ENCODE measurements around the gene MICAL2.

The MICAL2 gene

DNA sequence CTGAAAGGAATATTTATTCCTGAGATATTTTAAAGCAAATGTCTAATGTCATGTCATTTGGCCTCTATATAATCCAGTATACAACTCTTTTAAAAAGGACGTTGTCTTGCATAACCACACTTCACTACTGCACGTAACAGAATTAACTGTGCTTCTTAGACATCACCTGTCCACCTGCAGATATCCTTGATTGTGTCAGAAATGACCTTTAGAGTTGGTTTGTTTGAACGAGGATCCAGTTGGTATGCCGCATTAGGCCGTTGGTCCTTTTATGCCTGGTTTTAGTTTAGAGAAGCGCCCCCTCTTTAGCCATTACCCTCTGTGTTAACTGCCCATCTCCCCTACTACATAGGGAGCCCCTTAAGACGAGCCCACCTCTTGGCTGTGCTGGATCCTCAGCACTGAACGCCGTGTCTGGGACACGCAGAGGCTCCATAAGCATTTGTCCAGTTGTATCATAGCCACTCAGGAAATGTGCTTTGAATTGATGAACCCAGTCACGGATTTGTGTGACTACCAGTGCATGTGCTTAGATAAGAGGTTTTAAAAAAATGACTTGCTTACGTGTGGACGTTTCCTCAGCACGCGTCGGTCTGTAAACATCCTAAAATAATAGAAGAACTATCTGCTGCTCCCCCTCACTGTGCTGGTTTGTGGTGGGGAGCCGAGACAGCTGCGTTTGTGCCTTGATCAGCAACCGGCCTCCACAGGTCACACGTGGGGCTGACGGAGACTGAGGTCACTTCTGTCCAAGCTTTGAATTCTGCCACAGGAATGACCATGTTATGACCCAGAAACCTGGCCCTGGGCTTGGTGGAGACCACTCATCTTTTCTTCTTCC, 4.0 kb downstream of the MICAL2 start:
- peaks cover 34% of the 10 kb centered on the region for H3K4me1 ChIP-seq
- H3K4me2 ChIP-seq, result no peak overlapping the region

DNA sequence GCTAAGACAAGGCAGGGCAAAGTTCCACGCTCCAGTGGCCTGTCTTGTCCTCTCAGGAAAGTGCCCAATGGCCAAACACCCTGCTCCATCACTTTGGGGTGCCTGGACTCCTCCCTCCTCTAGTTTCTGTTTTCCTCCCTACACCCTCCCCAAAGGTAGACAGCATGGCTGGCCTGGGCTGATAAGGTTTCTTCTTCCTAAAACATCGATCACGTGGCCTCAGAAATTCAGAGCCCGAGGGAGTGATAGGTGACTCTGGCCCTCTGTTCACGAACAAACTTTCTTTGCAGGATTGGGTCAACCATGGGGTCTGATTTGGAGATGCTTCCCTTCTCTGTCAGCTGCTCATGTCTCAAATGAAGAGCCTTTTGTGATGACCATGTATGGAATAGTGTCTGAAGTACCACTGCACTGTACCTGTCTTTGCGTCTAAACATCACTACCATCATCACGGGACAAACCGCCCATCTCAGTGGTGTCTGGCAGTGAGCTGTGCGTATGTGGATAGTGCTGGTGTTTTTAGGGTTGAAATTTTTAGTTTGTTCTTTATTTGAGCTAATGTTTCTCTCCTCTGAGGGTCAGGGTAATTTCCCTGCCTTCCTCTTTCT, 6.1 kb downstream of the MICAL2 start:
- Histone ChIP-seq H3K36me3 (no peaks in the 10 kb centered on the region), H3K4me2 (no peak overlapping the region), H3K9me3 (no peaks in the 10 kb centered on the region), H3K4me3 (no peak overlapping the region), H3K4me1 (peaks cover 36% of the 10 kb centered on the region), H3K9ac (no peak overlapping the region), H3K27me3 (no peaks in the 10 kb centered on the region), H3K27ac (no peak overlapping the region), H4K20me1 (no peaks in the 10 kb centered on the region)
- TF ChIP-seq Cebpa-rat (IDR thresholded peaks at IDR 0.05), result no peak

More for the DNA sequence above, 4.0 kb downstream of the MICAL2 start:
- H3K4me3 ChIP-seq, result no peak overlapping the region
- H3K9me3 ChIP-seq, result no peaks in the 10 kb centered on the region
- no peak for TF ChIP-seq Cebpa-rat (IDR thresholded peaks at IDR 0.05)
- H3K27ac ChIP-seq, result no peak overlapping the region
- 0 out of 2 replicates have a peak, but pooled peaks cover 6% of the 10 kb centered on the region for H3K27me3 ChIP-seq
- H3K36me3 ChIP-seq, result no peaks in the 10 kb centered on the region
- no peaks in the 10 kb centered on the region for H4K20me1 ChIP-seq
- no peak overlapping the region for H3K9ac ChIP-seq

DNA sequence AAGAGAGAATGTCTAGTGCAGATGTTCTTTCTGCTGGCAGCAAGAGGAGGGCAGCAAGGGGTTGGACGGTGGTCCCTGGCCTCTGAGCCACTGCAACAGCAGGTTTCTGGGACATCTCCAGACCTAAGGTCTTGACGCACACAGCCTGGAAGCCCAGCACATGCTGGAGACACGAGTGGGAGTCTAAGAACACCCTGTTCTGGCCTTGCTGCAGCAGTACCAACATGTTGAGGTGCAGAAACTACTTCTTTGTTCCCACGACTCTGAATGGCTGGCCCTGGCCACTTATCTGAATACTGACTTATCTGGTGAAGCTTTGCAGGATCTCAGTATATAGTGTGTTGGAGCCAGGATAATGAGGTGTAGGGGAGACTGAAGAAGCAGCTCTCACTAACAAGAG, 6.8 kb downstream of the MICAL2 start:
- TF ChIP-seq Cebpa-rat (IDR thresholded peaks at IDR 0.05), result no peak

GRCh38 chr11:12117611-12118010, 7.2 kb downstream of the MICAL2 start:
- TF ChIP-seq Cebpa-rat (IDR thresholded peaks at IDR 0.05), result no peak
- Histone ChIP-seq H3K4me1 (peaks cover 33% of the 10 kb centered on the region), H3K4me3 (no peak overlapping the region), H3K9ac (no peak overlapping the region), H3K9me3 (no peaks in the 10 kb centered on the region), H3K27me3 (no peaks in the 10 kb centered on the region), H4K20me1 (no peaks in the 10 kb centered on the region), H3K27ac (no peak overlapping the region), H3K36me3 (no peaks in the 10 kb centered on the region), H3K4me2 (no peak overlapping the region)

More for the DNA sequence above, 6.8 kb downstream of the MICAL2 start:
- Histone ChIP-seq H3K9me3 (no peaks in the 10 kb centered on the region), H3K4me2 (no peak overlapping the region), H3K36me3 (no peaks in the 10 kb centered on the region), H3K27ac (no peak overlapping the region), H3K27me3 (no peaks in the 10 kb centered on the region), H4K20me1 (no peaks in the 10 kb centered on the region), H3K4me1 (peaks cover 33% of the 10 kb centered on the region), H3K4me3 (no peak overlapping the region), H3K9ac (no peak overlapping the region)

DNA sequence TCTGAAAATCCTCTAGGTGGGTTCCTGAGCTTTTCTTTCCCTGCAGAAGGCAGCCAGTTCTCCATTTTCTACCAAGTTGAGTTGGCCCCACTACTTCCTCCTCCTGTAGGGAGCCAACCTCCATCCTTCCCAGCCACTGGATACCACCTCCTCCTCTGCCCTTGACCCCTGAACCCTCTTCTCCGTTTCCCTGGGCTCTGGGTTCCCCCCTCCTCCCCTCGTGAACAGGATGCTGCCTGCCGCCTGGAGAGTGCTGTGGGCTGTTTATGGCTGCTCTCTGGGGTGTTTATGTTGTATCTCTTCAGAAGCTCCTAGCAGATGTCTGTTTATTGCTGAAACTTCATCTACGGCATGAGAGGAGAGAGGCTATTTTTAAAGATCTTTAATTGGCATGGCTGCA, 8.6 kb downstream of the MICAL2 start:
- H4K20me1 ChIP-seq, result no peaks in the 10 kb centered on the region
- no peak overlapping the region for H3K9ac ChIP-seq
- H3K4me2 ChIP-seq, result peak overlapping the region; percentile 68
- H3K36me3 ChIP-seq, result no peaks in the 10 kb centered on the region
- H3K9me3 ChIP-seq, result no peaks in the 10 kb centered on the region
- H3K4me1 ChIP-seq, result peaks cover 41% of the 10 kb centered on the region
- peak overlapping the region; percentile 56 for H3K27ac ChIP-seq
- H3K4me3 ChIP-seq, result no peak overlapping the region
- TF ChIP-seq Cebpa-rat (IDR thresholded peaks at IDR 0.05), result no peak
- no peaks in the 10 kb centered on the region for H3K27me3 ChIP-seq

- no peak for TF ChIP-seq Cebpa-rat (IDR thresholded peaks at IDR 0.05)
- Histone ChIP-seq H3K27ac (peak overlapping the region; percentile 56), H3K36me3 (no peaks in the 10 kb centered on the region), H3K27me3 (no peaks in the 10 kb centered on the region), H3K4me3 (no peak overlapping the region), H3K9me3 (no peaks in the 10 kb centered on the region), H4K20me1 (no peaks in the 10 kb centered on the region), H3K9ac (no peak overlapping the region), H3K4me1 (peaks cover 46% of the 10 kb centered on the region), H3K4me2 (peak overlapping the region; percentile 68)
Measured at GRCh38 chr11:12119502-12119901, 9.1 kb downstream of the MICAL2 start.

- TF ChIP-seq Cebpa-rat (IDR thresholded peaks at IDR 0.05), result no peak
- no peak overlapping the region for H3K9ac ChIP-seq
- H3K36me3 ChIP-seq, result no peaks in the 10 kb centered on the region
- H4K20me1 ChIP-seq, result no peaks in the 10 kb centered on the region
- peak overlapping the region; percentile 56; the same call in 1 of the 2 replicates for H3K27ac ChIP-seq
- H3K4me2 ChIP-seq, result peak overlapping the region; percentile 68
- peaks cover 55% of the 10 kb centered on the region for H3K4me1 ChIP-seq
- no peak overlapping the region for H3K4me3 ChIP-seq
- H3K9me3 ChIP-seq, result no peaks in the 10 kb centered on the region
- no peaks in the 10 kb centered on the region for H3K27me3 ChIP-seq
Measured at GRCh38 chr11:12120031-12121008, 9.9 kb downstream of the MICAL2 start.

DNA sequence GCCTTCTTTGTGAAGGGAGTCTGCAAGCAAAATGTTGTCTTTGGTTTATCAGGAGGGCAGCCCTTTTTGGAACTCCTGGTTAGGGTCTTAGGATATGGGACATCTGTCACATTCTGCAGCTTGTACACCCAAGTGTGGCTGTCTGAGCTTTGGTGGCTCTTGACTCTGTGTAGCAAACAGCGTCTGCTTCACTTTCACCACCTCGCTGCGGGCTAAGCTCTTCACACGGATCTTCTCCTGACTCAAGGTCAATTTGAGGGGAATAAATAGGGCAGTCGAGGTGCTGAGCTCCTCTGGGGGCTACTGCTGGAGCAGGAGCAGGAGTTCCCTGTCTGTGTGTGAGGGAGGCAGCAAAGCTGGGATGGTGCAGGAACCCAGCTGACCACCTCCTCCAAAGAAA, 10.6 kb downstream of the MICAL2 start:
- H3K9ac ChIP-seq, result no peak overlapping the region
- no peaks in the 10 kb centered on the region for H4K20me1 ChIP-seq
- no peak overlapping the region for H3K27ac ChIP-seq

DNA sequence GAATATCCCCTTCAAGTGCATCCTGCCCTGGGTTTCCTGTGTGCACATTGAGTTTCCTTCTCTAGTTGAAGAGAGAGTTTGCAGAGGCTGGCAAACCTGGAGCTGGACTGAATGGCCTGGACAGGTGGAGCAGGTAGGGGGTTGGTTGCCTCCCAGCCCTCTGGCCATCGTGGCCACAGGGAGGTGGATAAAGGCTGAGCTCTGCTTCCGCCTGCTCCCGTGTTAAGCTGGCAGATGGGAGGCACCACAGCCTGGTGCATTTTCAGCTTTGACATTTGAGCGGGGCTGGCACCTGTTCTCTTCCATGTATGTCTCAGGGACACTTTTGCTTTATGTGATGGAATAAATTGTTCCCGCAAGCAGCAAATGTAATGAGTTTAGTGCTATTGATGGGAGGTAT, 11.1 kb downstream of the MICAL2 start:
- Histone ChIP-seq H3K4me2 (no peak overlapping the region), H3K4me1 (peaks cover 56% of the 10 kb centered on the region), H3K27me3 (no peaks in the 10 kb centered on the region), H3K9ac (no peak overlapping the region), H3K9me3 (no peaks in the 10 kb centered on the region), H3K27ac (no peak overlapping the region), H3K36me3 (no peaks in the 10 kb centered on the region), H4K20me1 (no peaks in the 10 kb centered on the region), H3K4me3 (no peak overlapping the region)
- no peak for TF ChIP-seq Cebpa-rat (IDR thresholded peaks at IDR 0.05)

More for the DNA sequence above, 10.6 kb downstream of the MICAL2 start:
- Histone ChIP-seq H3K4me1 (peaks cover 56% of the 10 kb centered on the region), H3K36me3 (no peaks in the 10 kb centered on the region), H3K9me3 (no peaks in the 10 kb centered on the region), H3K4me3 (no peak overlapping the region), H3K27me3 (no peaks in the 10 kb centered on the region), H3K4me2 (no peak overlapping the region)
- TF ChIP-seq Cebpa-rat (IDR thresholded peaks at IDR 0.05), result no peak

All from BLaER1 (cell line).